Measurements from ENCODE around the gene CACNA1F.

DNA sequence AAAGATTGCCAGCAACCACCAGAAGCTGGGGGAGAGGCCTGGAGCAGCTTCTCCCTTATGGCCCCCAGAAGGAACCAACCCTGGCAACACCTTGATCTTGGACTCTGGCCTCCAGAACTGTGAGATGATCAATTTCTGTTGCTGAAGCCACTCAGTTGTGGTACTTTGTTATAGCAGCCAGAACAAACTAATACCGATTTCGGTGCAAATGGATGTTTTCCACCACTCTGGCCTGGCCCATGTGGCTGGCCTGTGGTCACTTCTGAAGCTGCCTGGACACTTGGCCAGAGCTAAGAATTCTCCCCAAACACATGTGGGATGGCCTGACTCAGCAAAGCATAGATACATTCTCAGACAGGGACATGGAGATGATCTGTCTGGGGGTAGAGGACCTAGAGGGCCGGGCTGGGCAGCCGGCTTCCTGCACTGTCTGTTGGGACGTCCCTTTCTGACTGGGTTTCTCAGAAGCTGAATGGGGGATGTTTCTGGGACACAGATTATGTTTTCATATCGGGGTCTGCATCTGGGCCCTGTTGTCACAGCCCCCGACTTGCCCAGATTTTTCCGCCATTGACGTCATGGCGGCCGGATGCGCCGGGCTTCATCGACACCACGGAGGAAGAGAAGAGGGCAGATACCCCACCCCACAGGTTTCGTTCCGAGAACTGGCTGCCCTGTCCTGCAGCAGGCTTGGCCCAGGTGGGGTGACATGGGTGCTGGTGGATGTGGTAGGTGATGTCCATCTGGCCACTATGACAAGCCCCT is 27.3 kb upstream of the CACNA1F start:
- TF ChIP-seq, protein P1, sequence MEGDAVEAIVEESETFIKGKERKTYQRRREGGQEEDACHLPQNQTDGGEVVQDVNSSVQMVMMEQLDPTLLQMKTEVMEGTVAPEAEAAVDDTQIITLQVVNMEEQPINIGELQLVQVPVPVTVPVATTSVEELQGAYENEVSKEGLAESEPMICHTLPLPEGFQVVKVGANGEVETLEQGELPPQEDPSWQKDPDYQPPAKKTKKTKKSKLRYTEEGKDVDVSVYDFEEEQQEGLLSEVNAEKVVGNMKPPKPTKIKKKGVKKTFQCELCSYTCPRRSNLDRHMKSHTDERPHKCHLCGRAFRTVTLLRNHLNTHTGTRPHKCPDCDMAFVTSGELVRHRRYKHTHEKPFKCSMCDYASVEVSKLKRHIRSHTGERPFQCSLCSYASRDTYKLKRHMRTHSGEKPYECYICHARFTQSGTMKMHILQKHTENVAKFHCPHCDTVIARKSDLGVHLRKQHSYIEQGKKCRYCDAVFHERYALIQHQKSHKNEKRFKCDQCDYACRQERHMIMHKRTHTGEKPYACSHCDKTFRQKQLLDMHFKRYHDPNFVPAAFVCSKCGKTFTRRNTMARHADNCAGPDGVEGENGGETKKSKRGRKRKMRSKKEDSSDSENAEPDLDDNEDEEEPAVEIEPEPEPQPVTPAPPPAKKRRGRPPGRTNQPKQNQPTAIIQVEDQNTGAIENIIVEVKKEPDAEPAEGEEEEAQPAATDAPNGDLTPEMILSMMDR (IDR thresholded peaks at IDR 0.05): no peak
- TF ChIP-seq POLR2A (IDR thresholded peaks at IDR 0.05): no peak

All from stomach (tissue), 4 donors.